GM18498 (cell line): ENCODE measurements around the gene GRIK1.

Experiments used
- ATAC-seq: cut with Tn5 transposase; IDR thresholded peaks from one replicate; pipeline ENCODE4 v1.9.1; 2021; ENCODE audit warnings: mild to moderate bottlenecking, moderate library complexity; ENCODE audit not compliant: unreplicated experiment

The GRIK1 gene

DNA sequence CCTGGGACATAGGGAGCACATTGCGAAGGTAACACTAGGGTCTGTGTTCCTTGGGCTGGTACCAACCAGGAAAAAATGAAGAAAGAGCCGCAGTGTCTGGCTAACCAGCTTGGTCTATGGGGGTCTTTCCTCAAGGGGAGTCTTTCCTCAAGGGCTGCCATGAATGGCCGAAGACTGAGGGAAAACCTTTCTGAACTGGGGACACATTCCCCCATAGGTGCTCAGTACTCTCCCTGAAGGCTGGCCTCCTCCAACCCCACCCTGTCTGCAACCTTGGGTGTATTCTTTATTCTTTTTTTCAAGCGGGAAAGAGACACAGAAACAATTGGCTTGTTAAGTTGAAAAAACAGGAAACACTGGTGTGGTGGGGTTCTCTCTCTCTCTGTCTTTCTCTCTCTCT is 440.6 kb downstream of the GRIK1 start:
- ATAC-seq = no peak

DNA sequence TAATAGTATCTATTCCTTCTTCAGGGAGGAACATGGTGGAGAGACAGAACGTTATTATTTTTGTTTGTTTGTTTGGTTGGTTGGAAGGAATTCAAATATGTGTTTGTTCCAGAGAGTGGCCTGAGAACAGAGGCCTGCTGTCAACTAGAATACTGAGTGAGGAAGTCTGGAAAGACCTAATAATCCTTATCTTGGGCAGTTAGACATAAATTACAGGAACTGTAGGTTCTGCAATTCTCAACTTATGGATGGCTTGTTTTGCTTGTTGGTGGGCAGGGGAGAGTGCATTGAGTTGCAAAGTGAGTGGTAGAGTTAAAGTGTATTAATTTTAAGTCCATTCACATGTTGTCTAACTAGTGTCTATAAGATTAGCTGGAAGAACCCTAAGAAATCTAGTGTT is 443.5 kb downstream of the GRIK1 start:
- ATAC-seq = no peak

DNA sequence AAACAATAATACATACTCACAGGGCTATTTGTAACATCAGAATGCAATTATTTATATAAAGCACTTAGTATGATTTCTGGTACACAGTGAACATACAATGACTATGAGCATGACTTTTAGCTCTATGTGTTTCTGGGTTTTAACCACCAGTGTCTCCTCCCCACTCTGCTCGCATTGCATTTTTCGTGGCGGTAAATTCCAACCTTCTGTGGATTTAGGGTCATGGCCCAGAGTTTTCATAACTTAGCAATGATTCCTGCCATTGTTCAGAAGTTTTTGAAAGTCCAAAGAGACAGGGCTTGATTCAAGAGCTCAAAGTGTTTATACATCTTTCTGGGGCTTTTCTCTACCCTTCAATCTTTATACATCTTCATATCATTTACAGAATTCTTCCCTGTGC is 449.8 kb downstream of the GRIK1 start:
- no peak for ATAC-seq

DNA sequence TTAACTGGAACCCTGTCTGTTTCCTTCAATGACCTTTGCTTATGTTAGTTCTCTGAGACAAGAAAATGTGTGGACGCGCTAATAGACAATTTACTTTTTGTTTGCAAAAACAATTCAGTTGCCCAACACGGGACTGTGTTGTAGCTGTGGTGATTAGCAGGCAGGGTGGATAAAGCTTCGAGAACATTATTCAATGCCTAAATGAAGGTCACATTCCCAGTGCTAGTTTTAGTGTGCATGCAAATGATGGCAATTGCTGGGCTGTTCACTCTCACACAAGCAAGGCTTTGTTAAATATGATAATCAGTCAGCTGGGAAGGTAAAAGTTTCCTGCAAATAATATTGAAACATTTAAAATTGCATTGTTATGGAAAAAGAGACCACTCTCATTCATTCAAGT is 452.6 kb downstream of the GRIK1 start:
- ATAC-seq = no peak
